ENCODE measurements around the gene TRIM56.
A peak's percentile ranks its signal among the peaks of the same experiment; 100 is the strongest.
"Not testable (repeated sequence)": the region's sequence is repeated elsewhere in the genome, so short reads cannot be mapped to it uniquely, and the experiment has no call there.

TRIM56 gene

DNA sequence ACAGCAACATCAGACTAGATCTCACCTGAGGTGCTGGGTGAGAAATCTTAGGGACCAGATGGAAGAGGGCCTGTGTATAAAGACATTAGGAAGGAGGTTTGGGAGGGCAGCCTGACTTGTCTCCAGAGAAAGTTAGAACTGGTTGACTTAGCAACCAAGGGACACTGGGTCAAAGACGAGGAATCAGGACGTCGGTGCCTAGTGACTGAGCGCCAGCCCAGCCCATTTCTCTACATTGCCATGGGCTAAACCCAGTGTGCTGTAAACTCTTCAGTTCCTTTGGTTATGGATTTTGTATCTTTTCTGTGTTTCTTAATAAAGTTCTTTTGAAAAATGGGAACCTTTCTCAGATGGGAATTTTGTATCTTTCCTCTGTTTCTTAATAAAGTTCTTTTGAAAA, 12.3 kb downstream of the TRIM56 start:
- no peaks in the 10 kb centered on the region for H3K36me3 Mint-ChIP-seq (ENCODE audit: low read depth)
- no peak overlapping the region for H3K4me3 Mint-ChIP-seq
- H3K27ac Mint-ChIP-seq: no peak overlapping the region
- no peaks in the 10 kb centered on the region for H3K9me3 Mint-ChIP-seq
- intact Hi-C loops (cut with micrococcal nuclease): no loop called here
- H3K27me3 Mint-ChIP-seq: peaks cover 28% of the 10 kb centered on the region
- H3K4me1 Mint-ChIP-seq (ENCODE audit: low read depth): peaks cover 48% of the 10 kb centered on the region

DNA sequence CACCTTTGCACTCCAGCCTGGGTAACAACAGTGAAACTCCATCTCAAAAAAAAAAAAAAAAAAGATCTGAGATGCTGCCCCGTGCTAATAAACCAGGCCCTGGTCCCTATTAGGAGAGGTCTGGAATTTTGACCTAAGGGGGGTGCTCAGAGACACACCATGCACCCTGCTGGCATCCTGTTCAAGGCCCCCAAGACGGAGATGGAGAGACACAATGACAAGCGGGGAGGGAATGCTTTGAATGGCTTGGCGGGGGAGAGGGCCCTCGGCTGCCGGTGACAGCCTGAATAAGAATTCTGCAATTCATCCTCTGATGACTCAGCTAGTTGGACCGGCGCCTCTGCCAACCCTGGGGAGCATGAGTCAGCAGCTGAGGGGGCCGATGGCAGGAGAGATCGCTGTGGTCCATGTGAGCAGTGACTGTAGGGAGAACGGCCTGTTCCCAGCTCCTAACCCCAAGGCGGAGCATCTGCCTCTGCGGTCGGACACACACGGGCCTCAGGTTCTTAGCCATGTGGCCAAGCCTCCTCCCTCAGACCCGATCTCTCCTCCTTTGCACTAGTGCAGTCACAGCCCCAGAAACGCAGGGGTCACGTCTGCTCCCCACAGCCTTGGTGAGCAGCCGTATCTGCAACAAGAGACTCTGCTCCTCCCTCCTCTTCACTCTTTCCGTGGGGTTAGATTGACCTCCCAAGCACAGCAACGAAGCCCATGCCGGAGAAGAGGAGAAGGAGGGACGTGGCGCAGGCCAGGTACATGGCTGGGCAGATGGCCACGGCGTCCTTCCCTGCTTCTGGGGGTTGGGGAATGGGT, 14.9 kb downstream of the TRIM56 start:
- H3K4me3 Mint-ChIP-seq: peak overlapping the region; percentile 32
- peaks cover 68% of the 10 kb centered on the region for H3K4me1 Mint-ChIP-seq (ENCODE audit: low read depth)
- intact Hi-C loops (cut with micrococcal nuclease): no loop called here
- no peaks in the 10 kb centered on the region for H3K9me3 Mint-ChIP-seq
- peak overlapping the region; percentile 58 for H3K27ac Mint-ChIP-seq
- no peaks in the 10 kb centered on the region for H3K36me3 Mint-ChIP-seq (ENCODE audit: low read depth)
- H3K27me3 Mint-ChIP-seq: peaks cover 40% of the 10 kb centered on the region

DNA sequence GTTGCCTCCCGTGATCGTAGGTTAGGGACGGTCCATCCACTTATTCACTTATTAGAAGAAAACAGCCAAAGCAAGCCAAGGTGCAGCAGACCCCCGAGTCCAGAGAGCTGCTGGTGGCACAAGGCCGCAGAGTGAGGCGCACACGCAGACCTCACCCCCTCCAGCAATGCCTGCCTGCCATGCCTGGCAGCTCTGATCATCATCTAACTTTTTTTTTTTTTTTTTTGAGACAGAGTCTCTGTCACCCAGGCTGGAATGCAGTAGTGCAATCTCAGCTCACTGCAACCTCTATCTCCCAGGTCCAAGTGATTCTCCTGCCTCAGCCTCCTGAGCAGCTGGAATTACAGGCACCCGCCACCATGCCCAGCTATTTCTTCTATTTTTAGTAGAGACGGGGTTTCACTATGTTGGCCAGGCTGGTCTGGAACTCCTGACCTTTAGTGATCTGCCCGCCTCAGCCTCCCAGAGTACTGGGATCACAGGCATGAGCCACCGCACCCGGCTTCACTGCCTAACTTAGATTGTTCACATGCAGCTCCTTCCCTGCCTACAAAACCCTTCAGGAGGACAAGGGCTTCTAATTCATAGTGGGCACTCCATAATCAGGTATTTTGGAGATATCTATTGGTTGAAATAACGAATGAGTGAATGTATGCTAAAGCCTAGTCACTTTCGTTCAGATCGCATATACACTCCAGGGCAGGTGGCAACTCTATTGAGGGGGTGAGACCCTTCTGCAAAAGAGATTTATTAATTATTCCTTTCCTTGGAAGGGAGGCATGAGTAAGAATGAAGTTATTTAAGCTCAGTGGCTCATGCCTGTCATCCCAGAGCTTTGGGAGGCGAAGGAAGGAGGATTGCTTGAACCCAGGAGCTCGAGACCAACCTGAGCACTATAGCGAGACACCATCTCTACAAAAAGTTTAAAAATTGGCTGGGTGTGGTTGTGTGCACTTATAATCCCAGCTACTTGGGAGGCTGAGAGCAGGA, 15.9 kb downstream of the TRIM56 start:
- Mint-ChIP-seq H3K27ac (peak overlapping the region; percentile 58), H3K36me3 (ENCODE audit: low read depth) (no peaks in the 10 kb centered on the region), H3K4me1 (ENCODE audit: low read depth) (peaks cover 60% of the 10 kb centered on the region), H3K27me3 (peaks cover 40% of the 10 kb centered on the region), H3K9me3 (no peaks in the 10 kb centered on the region), H3K4me3 (no peak overlapping the region)
- intact Hi-C loops (cut with micrococcal nuclease): no loop called here

GRCh38 chr7:101102026-101102425, 16.7 kb downstream of the TRIM56 start:
- peaks cover 39% of the 10 kb centered on the region for H3K27me3 Mint-ChIP-seq

GRCh38 chr7:101103701-101104100, 18.4 kb downstream of the TRIM56 start:
- intact Hi-C loops (cut with micrococcal nuclease); H3K9me3 Mint-ChIP-seq; H3K4me3 Mint-ChIP-seq; H3K36me3 Mint-ChIP-seq (ENCODE audit: low read depth): not testable (repeated sequence)
- Mint-ChIP-seq H3K27me3 (peaks cover 32% of the 10 kb centered on the region), H3K4me1 (ENCODE audit: low read depth) (peaks cover 66% of the 10 kb centered on the region), H3K27ac (peak overlapping the region; percentile 11)

More at GRCh38 chr7:101102026-101102425, 16.7 kb downstream of the TRIM56 start:
- Mint-ChIP-seq H3K27ac (no peak overlapping the region), H3K4me3 (no peak overlapping the region), H3K36me3 (ENCODE audit: low read depth) (no peaks in the 10 kb centered on the region), H3K4me1 (ENCODE audit: low read depth) (peaks cover 58% of the 10 kb centered on the region), H3K9me3 (no peaks in the 10 kb centered on the region)
- intact Hi-C loops (cut with micrococcal nuclease): no loop called here

GRCh38 chr7:101104193-101104713, 19.0 kb downstream of the TRIM56 start:
- Mint-ChIP-seq H3K27me3 (peaks cover 34% of the 10 kb centered on the region), H3K4me3 (no peak overlapping the region), H3K9me3 (no peaks in the 10 kb centered on the region), H3K27ac (peak overlapping the region; percentile 11), H3K4me1 (ENCODE audit: low read depth) (peaks cover 67% of the 10 kb centered on the region), H3K36me3 (ENCODE audit: low read depth) (no peaks in the 10 kb centered on the region)
- intact Hi-C loops (cut with micrococcal nuclease): no loop called here

DNA sequence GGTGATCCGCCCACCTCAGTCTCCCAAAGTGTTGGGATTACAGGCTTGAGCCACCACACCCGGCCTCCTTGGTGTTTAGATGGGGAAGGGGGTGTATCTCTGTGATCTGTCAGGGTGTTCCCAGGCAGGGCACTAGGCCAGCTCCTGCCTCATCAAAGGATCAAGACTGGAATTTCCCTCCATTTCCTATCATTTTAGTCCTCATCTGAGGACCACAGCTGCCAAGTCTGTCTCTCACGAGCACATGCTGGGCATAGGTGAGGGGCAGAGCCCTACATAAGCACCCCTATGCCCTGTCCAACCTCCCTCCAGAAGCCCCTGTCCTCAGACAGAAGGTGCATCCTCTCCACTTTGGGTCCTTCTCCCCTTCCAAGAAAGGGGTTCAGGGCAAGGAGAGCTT, 19.5 kb downstream of the TRIM56 start:
- H3K36me3 Mint-ChIP-seq (ENCODE audit: low read depth): no peaks in the 10 kb centered on the region
- intact Hi-C loops (cut with micrococcal nuclease): no loop called here
- no peak overlapping the region for H3K4me3 Mint-ChIP-seq
- H3K27me3 Mint-ChIP-seq: peaks cover 34% of the 10 kb centered on the region
- peak overlapping the region; percentile 33 for H3K27ac Mint-ChIP-seq
- H3K4me1 Mint-ChIP-seq (ENCODE audit: low read depth): peaks cover 62% of the 10 kb centered on the region
- no peaks in the 10 kb centered on the region for H3K9me3 Mint-ChIP-seq

DNA sequence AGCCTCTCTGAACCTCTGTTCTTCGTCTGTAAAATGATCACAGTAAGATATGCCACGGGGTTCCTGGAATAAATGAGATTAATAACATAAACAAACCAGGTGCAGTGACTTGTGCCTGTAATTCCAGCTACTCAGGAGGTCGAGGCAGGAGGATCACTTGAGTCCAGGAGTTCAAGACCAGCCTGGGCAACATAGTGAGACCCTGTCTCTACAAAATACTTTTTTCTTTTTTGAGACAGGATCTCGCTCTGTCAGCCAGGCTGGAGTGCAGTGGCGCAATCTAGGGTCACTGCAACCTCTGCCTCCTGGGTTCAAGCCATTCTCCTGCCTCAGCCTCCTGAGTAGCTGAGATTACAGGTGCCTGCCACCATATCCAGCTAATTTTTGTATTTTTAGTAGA, 20.0 kb downstream of the TRIM56 start:
- peaks cover 58% of the 10 kb centered on the region for H3K4me1 Mint-ChIP-seq (ENCODE audit: low read depth)
- H3K4me3 Mint-ChIP-seq; intact Hi-C loops (cut with micrococcal nuclease): not testable (repeated sequence)

GRCh38 chr7:101106386-101106785, 21.1 kb downstream of the TRIM56 start:
- Mint-ChIP-seq H3K36me3 (ENCODE audit: low read depth) (no peaks in the 10 kb centered on the region), H3K4me1 (ENCODE audit: low read depth) (peaks cover 53% of the 10 kb centered on the region), H3K4me3 (no peak overlapping the region), H3K27me3 (peaks cover 26% of the 10 kb centered on the region), H3K27ac (no peak overlapping the region), H3K9me3 (no peaks in the 10 kb centered on the region)
- intact Hi-C loops (cut with micrococcal nuclease): no loop called here

More for the DNA sequence above, 20.0 kb downstream of the TRIM56 start:
- Mint-ChIP-seq H3K27ac (peak overlapping the region; percentile 33), H3K27me3 (peaks cover 33% of the 10 kb centered on the region)
- not testable (repeated sequence) for H3K36me3 Mint-ChIP-seq (ENCODE audit: low read depth); H3K9me3 Mint-ChIP-seq

GRCh38 chr7:101108330-101108857, 23.1 kb downstream of the TRIM56 start:
- no peaks in the 10 kb centered on the region for H3K36me3 Mint-ChIP-seq (ENCODE audit: low read depth)
- peaks cover 53% of the 10 kb centered on the region for H3K4me1 Mint-ChIP-seq (ENCODE audit: low read depth)
- intact Hi-C loops (cut with micrococcal nuclease): no loop called here
- H3K4me3 Mint-ChIP-seq: peak overlapping the region; percentile 22
- no peaks in the 10 kb centered on the region for H3K9me3 Mint-ChIP-seq
- H3K27me3 Mint-ChIP-seq: peaks cover 15% of the 10 kb centered on the region
- H3K27ac Mint-ChIP-seq: peak overlapping the region; percentile 25

DNA sequence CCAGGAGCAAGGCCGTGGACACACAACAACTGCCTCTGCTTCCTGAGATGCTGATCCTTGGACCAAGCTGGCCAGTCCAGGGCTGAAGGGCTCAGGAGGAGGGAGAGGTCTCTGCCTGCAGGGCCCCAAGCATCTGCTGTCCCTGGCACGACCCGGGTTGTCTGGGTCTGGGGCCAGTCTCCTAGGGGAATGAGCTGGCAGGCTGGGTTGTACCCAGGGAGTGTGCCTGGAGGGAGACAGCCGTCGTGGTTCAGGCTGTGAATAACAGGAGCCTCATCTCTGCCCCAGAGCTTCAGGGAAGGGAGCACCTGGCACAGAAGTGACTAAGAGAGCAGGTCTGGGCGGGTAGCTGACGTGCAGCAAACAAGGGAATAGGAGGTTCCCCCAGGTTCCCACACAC, 23.7 kb downstream of the TRIM56 start:
- intact Hi-C loops (cut with micrococcal nuclease): no loop called here
- H3K27me3 Mint-ChIP-seq: peaks cover 15% of the 10 kb centered on the region
- H3K27ac Mint-ChIP-seq: no peak overlapping the region
- no peaks in the 10 kb centered on the region for H3K36me3 Mint-ChIP-seq (ENCODE audit: low read depth)
- peaks cover 51% of the 10 kb centered on the region for H3K4me1 Mint-ChIP-seq (ENCODE audit: low read depth)
- no peaks in the 10 kb centered on the region for H3K9me3 Mint-ChIP-seq
- no peak overlapping the region for H3K4me3 Mint-ChIP-seq

DNA sequence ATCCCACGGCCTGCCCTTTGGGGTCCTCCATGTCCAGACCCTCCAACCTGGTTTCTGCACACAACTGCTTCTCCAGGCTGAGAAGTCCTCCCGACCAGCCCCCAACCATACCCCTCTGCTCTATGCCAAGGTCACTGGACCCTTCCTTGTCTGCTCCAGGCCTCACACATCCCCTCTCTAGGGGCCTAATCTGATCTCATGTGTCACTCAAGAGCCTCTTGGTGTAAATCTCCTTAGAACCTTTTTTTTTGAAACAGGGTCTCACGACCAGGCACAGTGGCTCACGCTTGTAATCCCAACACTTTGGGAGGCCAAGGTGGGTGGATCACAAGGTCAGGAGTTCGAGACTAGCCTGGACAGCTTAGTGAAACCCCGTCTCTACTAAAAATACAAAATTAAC, 24.1 kb downstream of the TRIM56 start:
- H3K27ac Mint-ChIP-seq: no peak overlapping the region

GRCh38 chr7:101111261-101111660, 26.0 kb downstream of the TRIM56 start:
- Mint-ChIP-seq H3K4me3 (no peak overlapping the region), H3K4me1 (ENCODE audit: low read depth) (peaks cover 40% of the 10 kb centered on the region), H3K9me3 (no peaks in the 10 kb centered on the region), H3K27me3 (peaks cover 18% of the 10 kb centered on the region), H3K36me3 (ENCODE audit: low read depth) (no peaks in the 10 kb centered on the region), H3K27ac (no peak overlapping the region)
- intact Hi-C loops (cut with micrococcal nuclease): no loop called here

More for the DNA sequence above, 24.1 kb downstream of the TRIM56 start:
- H3K4me3 Mint-ChIP-seq: no peak overlapping the region
- intact Hi-C loops (cut with micrococcal nuclease): no loop called here
- H3K27me3 Mint-ChIP-seq: peaks cover 17% of the 10 kb centered on the region
- no peaks in the 10 kb centered on the region for H3K36me3 Mint-ChIP-seq (ENCODE audit: low read depth)
- H3K4me1 Mint-ChIP-seq (ENCODE audit: low read depth): peaks cover 51% of the 10 kb centered on the region
- no peaks in the 10 kb centered on the region for H3K9me3 Mint-ChIP-seq
